RWPE2 (cell line): ENCODE results near the gene LARP1B.

ENCODE experiments used
- ATAC-seq: fragments of 200-7000 bp; cut with Tn5 transposase; 3 replicates; pipeline ENCODE4 v1.9.1; 2021; ENCODE audit warnings: low read depth
- DNase-seq: peaks from one replicate; pipeline ENCODE4 v3.0.0-alpha.2; 2020; ENCODE audit warnings: low spot score
- H3K27ac ChIP-seq: fragments of 450-650 bp; 2 replicates; pipeline ENCODE4 v1.5.1; 2017; ENCODE audit warnings: mild to moderate bottlenecking; ENCODE audit not compliant: poor library complexity, severe bottlenecking
- H3K27me3 ChIP-seq: fragments of 250-450 bp; sonication (Bioruptor Pico); 2 replicates; pipeline ENCODE4 v1.5.1; 2021; ENCODE audit warnings: mild to moderate bottlenecking, moderate library complexity; ENCODE audit not compliant: insufficient read depth, poor library complexity, severe bottlenecking
- H3K36me3 ChIP-seq: fragments of 250-450 bp; sonication (Bioruptor Pico); 2 replicates; pipeline ENCODE4 v1.5.1; 2020; ENCODE audit warnings: low read depth, mild to moderate bottlenecking, moderate library complexity
- H3K4me1 ChIP-seq: fragments of 250-450 bp; sonication (Bioruptor Pico); 2 replicates; pipeline ENCODE4 v1.5.1; 2021; ENCODE audit warnings: mild to moderate bottlenecking, moderate library complexity; ENCODE audit not compliant: insufficient read depth, poor library complexity, severe bottlenecking
- H3K4me3 ChIP-seq: fragments of 250-450 bp; sonication (Bioruptor Pico); 2 replicates; pipeline ENCODE4 v1.5.1; 2021; ENCODE audit warnings: mild to moderate bottlenecking, moderate library complexity; ENCODE audit not compliant: severe bottlenecking
- H3K9me3 ChIP-seq: fragments of 250-450 bp; sonication (Bioruptor Pico); 2 replicates; pipeline ENCODE4 v1.5.1; 2021; ENCODE audit warnings: mild to moderate bottlenecking, moderate library complexity; ENCODE audit not compliant: severe bottlenecking
- CTCF ChIP-seq: fragments of 450-650 bp; IDR thresholded peaks from one replicate; pipeline ENCODE4 v1.5.1; 2017; ENCODE audit warnings: mild to moderate bottlenecking, moderate library complexity; ENCODE audit not compliant: poor library complexity, severe bottlenecking

The LARP1B gene

DNA sequence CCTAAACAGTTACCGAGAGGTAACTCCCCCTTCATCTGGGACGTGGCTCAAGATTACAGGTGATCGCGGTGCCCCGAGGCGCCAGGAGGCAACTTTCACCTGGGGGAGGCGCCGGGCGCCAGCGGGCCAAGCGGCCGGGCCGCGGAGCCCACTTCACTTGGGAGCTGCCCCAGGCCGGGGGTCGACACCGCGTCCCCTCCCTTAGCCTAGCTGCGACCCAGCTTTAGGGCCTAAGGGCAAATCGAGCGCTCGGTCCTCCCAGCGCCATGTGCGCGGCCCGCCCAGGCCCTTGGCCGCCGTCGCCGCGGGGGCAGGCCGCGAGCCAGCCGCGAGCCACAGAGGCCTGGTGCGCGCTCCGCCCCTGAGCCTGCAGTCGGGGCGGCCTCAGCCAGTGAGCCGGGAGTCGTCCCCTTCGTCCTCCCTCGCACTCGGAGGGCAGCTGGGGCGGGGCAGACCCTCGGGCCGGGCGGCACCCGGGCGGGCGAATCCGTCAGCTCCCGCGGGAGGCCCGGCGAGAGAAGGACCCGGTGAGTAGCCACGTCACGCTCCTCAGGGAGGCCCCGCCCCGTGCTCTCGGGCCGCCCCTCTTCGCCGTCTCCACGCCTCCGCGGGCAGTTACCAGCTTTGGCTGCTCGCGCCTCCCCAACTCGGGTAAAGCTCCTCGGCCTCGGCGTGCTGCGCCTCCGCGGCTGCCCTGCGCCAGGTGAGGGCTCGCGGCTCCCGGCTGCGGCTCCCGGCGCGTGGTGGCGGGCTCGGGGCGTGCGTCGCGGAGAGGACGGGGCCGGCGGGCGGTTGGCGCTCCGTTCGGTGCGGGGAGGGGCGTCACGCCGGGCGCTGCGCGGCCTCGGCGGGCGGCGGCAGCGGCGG, at the start of gene LARP1B:
Gene LARP1B (plus strand): TSS at position 614 of the 867 bp plus-strand sequence. CDS start 13,640 bp downstream, outside the sequence.
- ATAC-seq (peak; percentile 87), DNase-seq (peak; percentile 96)
- H3K4me3 ChIP-seq, result peak within 1 kb of the TSS; percentile 87
- H3K9me3 ChIP-seq, result no peaks in the 10 kb centered on the region
- peak within 1 kb of the TSS; percentile 80 for H3K27ac ChIP-seq
- no peak for TF ChIP-seq CTCF
- peaks cover 3% of the 10 kb centered on the region for H3K4me1 ChIP-seq
- H3K27me3 ChIP-seq, result no peaks in the 10 kb centered on the region
- H3K36me3 ChIP-seq, result no peaks in the 10 kb centered on the region

GRCh38 chr4:128025319-128025718, 35.8 kb upstream of the LARP1B start:
- ATAC-seq (no peak), DNase-seq (no peak)
- Histone ChIP-seq H3K27ac (no peak overlapping the region), H3K4me1 (no peaks in the 10 kb centered on the region), H3K4me3 (no peak overlapping the region), H3K9me3 (no peaks in the 10 kb centered on the region), H3K36me3 (peaks cover 21% of the 10 kb centered on the region), H3K27me3 (no peaks in the 10 kb centered on the region)
- TF ChIP-seq CTCF, result no peak

- H3K4me1 ChIP-seq, result no peaks in the 10 kb centered on the region
- no peak overlapping the region for H3K4me3 ChIP-seq
- H3K36me3 ChIP-seq, result peaks cover 12% of the 10 kb centered on the region; the same call in 1 of the 2 replicates
- no peak for TF ChIP-seq CTCF
- no peak overlapping the region for H3K27ac ChIP-seq
- ATAC-seq (no peak), DNase-seq (no peak)
- no peaks in the 10 kb centered on the region for H3K9me3 ChIP-seq
- H3K27me3 ChIP-seq, result no peaks in the 10 kb centered on the region
These were observed 31.2 kb upstream of the LARP1B start for GRCh38 chr4:128029907-128030306.

DNA sequence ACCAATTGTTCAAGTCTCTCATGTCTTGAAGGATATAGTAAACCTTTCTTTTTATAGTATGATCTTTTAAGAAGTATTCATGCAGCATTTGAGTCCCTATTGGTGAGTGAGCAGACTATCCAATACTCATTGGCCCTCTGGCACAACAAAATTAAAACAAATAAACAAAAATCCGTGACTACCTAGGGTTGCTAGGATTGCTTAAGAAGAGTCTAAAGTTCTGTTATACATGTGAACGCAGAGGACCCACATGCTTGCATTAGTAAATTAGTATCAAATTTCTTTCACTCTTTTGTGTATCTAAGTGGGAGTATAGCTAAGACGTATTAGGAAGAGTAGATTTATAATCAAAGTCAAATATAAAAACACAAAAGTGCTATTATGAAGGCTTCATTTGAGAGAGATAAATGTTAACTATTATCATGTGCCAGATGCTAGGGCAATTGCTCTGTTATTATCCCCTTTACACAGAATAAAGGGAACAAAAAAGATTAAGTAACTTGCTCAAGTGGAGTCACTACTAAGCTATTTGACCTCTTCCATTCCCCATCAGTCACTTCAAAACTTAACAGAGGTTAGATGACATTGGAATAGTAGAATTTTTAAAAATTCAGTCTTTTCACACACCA, 29.2 kb upstream of the LARP1B start:
- no peaks in the 10 kb centered on the region for H3K9me3 ChIP-seq
- TF ChIP-seq CTCF, result no peak
- H3K27me3 ChIP-seq, result no peaks in the 10 kb centered on the region
- peaks cover 12% of the 10 kb centered on the region; the same call in 1 of the 2 replicates for H3K36me3 ChIP-seq
- no peaks in the 10 kb centered on the region for H3K4me1 ChIP-seq
- no peak for DNase-seq
- ATAC-seq, result no peak
- no peak overlapping the region for H3K4me3 ChIP-seq
- no peak overlapping the region for H3K27ac ChIP-seq
